GM23338 (cell line): ENCODE results near the gene GJC2. TPM values are rescaled to one million over a fixed set of nuclear protein-coding genes. Genes with fewer than 3 reads are reported as not detected.

Experiments
- ATAC-seq: fragments of 200-7000 bp; cut with Tn5 transposase; 3 replicates; pipeline ENCODE4 v1.9.1; 2020
- DNase-seq: peaks from one replicate; pipeline ENCODE4 v3.0.0-alpha.2; 2015; ENCODE audit warnings: low spot score
- H2AFZ ChIP-seq: fragments of 200-600 bp; sonication (generic); 2 replicates; pipeline ENCODE4 v1.8.0; 2016; ENCODE audit warnings: antibody characterized with exemption, mild to moderate bottlenecking, moderate library complexity
- H3F3A ChIP-seq: fragments of 200-600 bp; sonication (generic); replicated peaks from 2 replicates; pipeline ENCODE4 v1.8.0; 2017; ENCODE audit warnings: antibody characterized with exemption, mixed run types, low read depth
- H3K27ac ChIP-seq: fragments of 200-600 bp; sonication (generic); 2 replicates; pipeline ENCODE4 v1.6.1; 2016; ENCODE audit warnings: low read depth
- H3K27me3 ChIP-seq: fragments of 200-600 bp; sonication (generic); 2 replicates; pipeline ENCODE4 v1.8.0; 2016; ENCODE audit warnings: mild to moderate bottlenecking, mixed run types, moderate library complexity; ENCODE audit not compliant: insufficient read depth
- H3K36me3 ChIP-seq: fragments of 200-600 bp; sonication (generic); 2 replicates; pipeline ENCODE4 v1.8.0; 2016; ENCODE audit warnings: mild to moderate bottlenecking; ENCODE audit not compliant: insufficient read depth
- H3K4me1 ChIP-seq: fragments of 200-600 bp; sonication (generic); 2 replicates; pipeline ENCODE4 v1.8.0; 2016; ENCODE audit warnings: mild to moderate bottlenecking, moderate library complexity; ENCODE audit not compliant: insufficient read depth
- H3K4me2 ChIP-seq: fragments of 200-600 bp; sonication (generic); 2 replicates; pipeline ENCODE4 v1.7.1; 2017; ENCODE audit warnings: mixed run types
- H3K4me3 ChIP-seq: fragments of 200-600 bp; sonication (generic); 2 replicates; pipeline ENCODE4 v1.6.1; 2016; ENCODE audit warnings: mixed run types
- H3K79me2 ChIP-seq: fragments of 200-600 bp; sonication (generic); replicated peaks from 2 replicates; pipeline ENCODE4 v1.8.0; 2017; ENCODE audit warnings: mild to moderate bottlenecking; ENCODE audit not compliant: insufficient read depth
- H3K9me2 ChIP-seq: fragments of 200-600 bp; sonication (generic); 2 replicates; pipeline ENCODE4 v1.8.0; 2017; ENCODE audit not compliant: insufficient read depth
- H4K20me1 ChIP-seq: fragments of 200-600 bp; sonication (generic); replicated peaks from 2 replicates; pipeline ENCODE4 v1.8.0; 2017; ENCODE audit warnings: mild to moderate bottlenecking; ENCODE audit not compliant: insufficient read depth
- H3K27ac Mint-ChIP-seq: 2 replicates; pipeline ENCODE4 v1.8.0; 2020; ENCODE audit warnings: inconsistent platforms, mild to moderate bottlenecking, moderate library complexity, mixed read lengths
- H3K27me3 Mint-ChIP-seq: 3 replicates; pipeline ENCODE4 v1.8.0; 2022; ENCODE audit warnings: low read depth, mild to moderate bottlenecking, moderate library complexity, mixed read lengths, inconsistent platforms; ENCODE audit not compliant: insufficient read depth, poor library complexity
- H3K36me3 Mint-ChIP-seq: 3 replicates; pipeline ENCODE4 v1.8.0; 2021; ENCODE audit warnings: low read depth, mild to moderate bottlenecking, inconsistent platforms, moderate library complexity, mixed read lengths
- H3K4me1 Mint-ChIP-seq: 3 replicates; pipeline ENCODE4 v1.8.0; 2020; ENCODE audit warnings: mild to moderate bottlenecking, inconsistent platforms, mixed read lengths
- H3K4me3 Mint-ChIP-seq: 3 replicates; pipeline ENCODE4 v1.8.0; 2021; ENCODE audit warnings: moderate library complexity, mild to moderate bottlenecking, inconsistent platforms, mixed read lengths
- H3K9me3 Mint-ChIP-seq: 3 replicates; pipeline ENCODE4 v1.8.0; 2020; ENCODE audit warnings: moderate library complexity, mild to moderate bottlenecking, inconsistent platforms, mixed read lengths
- ETS1 ChIP-seq: IDR thresholded peaks from 2 replicates; pipeline ENCODE4 v1.6.1; 2016; ENCODE audit warnings: antibody characterized with exemption
- EZH2 ChIP-seq: fragments of 200-600 bp; sonication (generic); IDR thresholded peaks from one replicate; pipeline ENCODE4 v1.8.0; 2017; ENCODE audit warnings: antibody characterized with exemption, mild to moderate bottlenecking, low read depth; ENCODE audit not compliant: unreplicated experiment
- EZH2phosphoT487 ChIP-seq: fragments of 200-600 bp; sonication (generic); IDR thresholded peaks from one replicate; pipeline ENCODE4 v1.8.1; 2018; ENCODE audit warnings: antibody characterized with exemption; ENCODE audit not compliant: unreplicated experiment
- NANOG ChIP-seq: IDR thresholded peaks from 2 replicates; pipeline ENCODE4 v1.6.1; 2016; ENCODE audit warnings: antibody characterized with exemption, borderline replicate concordance
- POLR2AphosphoS5 ChIP-seq: IDR thresholded peaks from 2 replicates; pipeline ENCODE4 v1.6.1; 2016; ENCODE audit warnings: antibody characterized with exemption, low read depth
- REST ChIP-seq: IDR thresholded peaks from one replicate; pipeline ENCODE4 v1.6.1; 2018; ENCODE audit warnings: antibody characterized with exemption; ENCODE audit not compliant: unreplicated experiment
- STAT1 ChIP-seq: IDR thresholded peaks from one replicate; pipeline ENCODE4 v1.6.1; 2016; ENCODE audit warnings: antibody characterized with exemption; ENCODE audit not compliant: unreplicated experiment
- ZNF114 ChIP-seq: fragments of 250-450 bp; sonication (Bioruptor Pico); IDR thresholded peaks from 2 replicates; pipeline ENCODE4 v1.5.0; 2020; ENCODE audit warnings: mild to moderate bottlenecking, moderate library complexity
- ZNF331 ChIP-seq: fragments of 250-450 bp; sonication (Bioruptor Pico); IDR thresholded peaks from 2 replicates; pipeline ENCODE4 v1.5.0; 2020; ENCODE audit warnings: low read depth, mild to moderate bottlenecking, moderate library complexity
- ZNF462 ChIP-seq: fragments of 250-450 bp; sonication (Bioruptor Pico); IDR thresholded peaks from 2 replicates; pipeline ENCODE4 v1.5.0; 2020; ENCODE audit warnings: mild to moderate bottlenecking, moderate library complexity
- polyA plus RNA-seq: library from polyadenylated mRNA; unstranded; fragments of >200 nt; fragmentation: Nextera tagmentation; extraction: Ambion mirVana; gene quantifications from 2 replicates; pipeline ENCODE4 v1.2.1, GENCODE V29; 2016
- total RNA-seq: library from RNA; depleted of rRNA; stranded (reverse); fragments of >200 nt; shearing (Covaris generic); gene quantifications from 2 replicates; pipeline ENCODE4 v1.2.3, GENCODE V29; 2014

The GJC2 gene
- total and polyA plus RNA-seq, 2 experiments from 2014 or later = 0.15 to 1.2 TPM

GRCh38 chr1:228194436-228194835 is 44.7 kb downstream of the GJC2 start:
- Mint-ChIP-seq H3K9me3 (peaks cover 18% of the 10 kb centered on the region), H3K4me1 (no peaks in the 10 kb centered on the region; the same call in 2 of the 3 replicates), H3K36me3 (peaks cover 15% of the 10 kb centered on the region), H3K27ac (no peak overlapping the region), H3K27me3 (peaks cover 4% of the 10 kb centered on the region), H3K4me3 (no peak overlapping the region)
- H3K27ac ChIP-seq = no peak overlapping the region
- no peak overlapping the region for H2AFZ ChIP-seq
- no peaks in the 10 kb centered on the region for H3K27me3 ChIP-seq
- H3K4me2 ChIP-seq = no peak overlapping the region
- H4K20me1 ChIP-seq = no peaks in the 10 kb centered on the region
- H3K9me2 ChIP-seq = 0 out of 2 replicates have a peak, but pooled peaks cover 3% of the 10 kb centered on the region
- H3F3A ChIP-seq = no peaks in the 10 kb centered on the region
- no peaks in the 10 kb centered on the region for H3K36me3 ChIP-seq
- no peaks in the 10 kb centered on the region for H3K4me1 ChIP-seq
- H3K79me2 ChIP-seq = no peaks in the 10 kb centered on the region
- no peak overlapping the region for H3K4me3 ChIP-seq
- TF ChIP-seq ZNF114 (no peak), ETS1 (no peak), EZH2 (no peak), ZNF462 (no peak), POLR2AphosphoS5 (no peak), EZH2phosphoT487 (no peak), REST (no peak), STAT1 (no peak), NANOG (no peak), ZNF331 (CRISPR knock-in tag) (no peak)
- ATAC-seq = no peak
- DNase-seq = no peak
